Calu3 (cell line): ENCODE measurements around the gene FAM204A. TPM values are rescaled to one million over a fixed set of nuclear protein-coding genes. Genes with fewer than 3 reads are reported as not detected.

Experiments
- BruUV-seq: library from RNA; stranded (reverse); fragments of 400-500 nt; replicated peaks from 2 replicates; lab custom pipeline; 2021; lab: Mats Ljungman, UMichigan
- CTCF ChIA-PET: fragments of 300-600 bp; sonication (Branson Sonifier 250); formaldehyde crosslinking; loops from one replicate; lab custom pipeline; 2022; ENCODE audit warnings: antibody characterized with exemption; lab: Charles Lee
- DNase-seq: peaks from one replicate; pipeline ENCODE4 v3.0.0; 2022
- H3K27ac Mint-ChIP-seq: one replicate; pipeline ENCODE4 v1.8.0; 2022; ENCODE audit warnings: mixed read lengths; ENCODE audit not compliant: unreplicated experiment
- H3K27me3 Mint-ChIP-seq: one replicate; pipeline ENCODE4 v1.8.0; 2022; ENCODE audit warnings: mixed read lengths; ENCODE audit not compliant: unreplicated experiment
- H3K36me3 Mint-ChIP-seq: one replicate; pipeline ENCODE4 v1.8.0; 2022; ENCODE audit warnings: mild to moderate bottlenecking, moderate library complexity, mixed read lengths; ENCODE audit not compliant: insufficient read depth, unreplicated experiment
- H3K4me1 Mint-ChIP-seq: one replicate; pipeline ENCODE4 v1.8.0; 2022; ENCODE audit warnings: mild to moderate bottlenecking, low read depth, mixed read lengths; ENCODE audit not compliant: unreplicated experiment
- H3K4me3 Mint-ChIP-seq: one replicate; pipeline ENCODE4 v1.8.0; 2022; ENCODE audit warnings: mild to moderate bottlenecking, low read depth, moderate library complexity, mixed read lengths; ENCODE audit not compliant: unreplicated experiment
- H3K9me3 Mint-ChIP-seq: one replicate; pipeline ENCODE4 v1.8.0; 2022; ENCODE audit warnings: low read depth, mixed read lengths; ENCODE audit not compliant: unreplicated experiment
- intact Hi-C: fragments of 100-400 bp; cut with micrococcal nuclease; formaldehyde crosslinking; loops from one replicate; pipeline ENCODE4 v1.10.0; 2022; ENCODE audit not compliant: unreplicated experiment
- total RNA-seq: library from RNA; stranded (reverse); gene quantifications from 2 replicates; pipeline ENCODE4 v1.2.3, GENCODE V29; 2022
- TF ChIP-seq, protein P1 (sequence below): fragments of 200-600 bp; IDR thresholded peaks from one replicate; pipeline ENCODE4 v1.8.0; 2022; ENCODE audit warnings: antibody characterized with exemption; ENCODE audit not compliant: unreplicated experiment

FAM204A gene
- total RNA-seq, 1 experiment from 2014 or later: 34.0 TPM

- TF ChIP-seq, protein P1, sequence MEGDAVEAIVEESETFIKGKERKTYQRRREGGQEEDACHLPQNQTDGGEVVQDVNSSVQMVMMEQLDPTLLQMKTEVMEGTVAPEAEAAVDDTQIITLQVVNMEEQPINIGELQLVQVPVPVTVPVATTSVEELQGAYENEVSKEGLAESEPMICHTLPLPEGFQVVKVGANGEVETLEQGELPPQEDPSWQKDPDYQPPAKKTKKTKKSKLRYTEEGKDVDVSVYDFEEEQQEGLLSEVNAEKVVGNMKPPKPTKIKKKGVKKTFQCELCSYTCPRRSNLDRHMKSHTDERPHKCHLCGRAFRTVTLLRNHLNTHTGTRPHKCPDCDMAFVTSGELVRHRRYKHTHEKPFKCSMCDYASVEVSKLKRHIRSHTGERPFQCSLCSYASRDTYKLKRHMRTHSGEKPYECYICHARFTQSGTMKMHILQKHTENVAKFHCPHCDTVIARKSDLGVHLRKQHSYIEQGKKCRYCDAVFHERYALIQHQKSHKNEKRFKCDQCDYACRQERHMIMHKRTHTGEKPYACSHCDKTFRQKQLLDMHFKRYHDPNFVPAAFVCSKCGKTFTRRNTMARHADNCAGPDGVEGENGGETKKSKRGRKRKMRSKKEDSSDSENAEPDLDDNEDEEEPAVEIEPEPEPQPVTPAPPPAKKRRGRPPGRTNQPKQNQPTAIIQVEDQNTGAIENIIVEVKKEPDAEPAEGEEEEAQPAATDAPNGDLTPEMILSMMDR: no peak
- H3K27me3 Mint-ChIP-seq: peaks cover 58% of the 10 kb centered on the region
- no peaks in the 10 kb centered on the region for H3K36me3 Mint-ChIP-seq
- no TSS peak for BruUV-seq
- no peak overlapping the region for H3K4me3 Mint-ChIP-seq
- H3K4me1 Mint-ChIP-seq: no peaks in the 10 kb centered on the region
- intact Hi-C loops: no loop called here
- CTCF ChIA-PET: no interaction called here
- no peak overlapping the region for H3K27ac Mint-ChIP-seq
- DNase-seq: no peak
- no peaks in the 10 kb centered on the region for H3K9me3 Mint-ChIP-seq
Observed at GRCh38 chr10:118255355-118255754, 86.8 kb downstream of the FAM204A start.

DNA sequence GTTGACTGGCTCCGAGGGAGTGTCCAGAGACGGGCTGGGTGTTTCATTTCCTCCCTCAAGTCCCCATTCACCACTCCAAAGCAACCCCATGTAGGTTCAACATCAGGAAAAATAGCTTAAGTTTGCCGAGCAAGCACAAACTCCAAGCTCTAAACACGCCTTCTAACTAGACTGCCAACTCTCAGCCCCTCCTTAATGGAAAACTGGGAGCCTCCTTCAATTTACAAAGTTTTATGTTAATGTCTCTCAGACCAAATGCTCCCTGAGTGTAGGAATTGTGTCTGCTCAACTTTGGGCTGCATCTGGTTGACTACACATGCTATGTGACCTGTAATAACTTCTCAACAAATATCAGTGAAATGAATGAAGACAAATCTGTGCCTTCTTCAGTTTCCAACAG, 87.5 kb downstream of the FAM204A start:
- TF ChIP-seq, protein P1: no peak
- CTCF ChIA-PET: no interaction called here

GRCh38 chr10:118253397-118253796, 88.7 kb downstream of the FAM204A start:
- Mint-ChIP-seq H3K9me3 (no peaks in the 10 kb centered on the region), H3K27me3 (peaks cover 58% of the 10 kb centered on the region), H3K4me1 (no peaks in the 10 kb centered on the region), H3K27ac (no peak overlapping the region), H3K4me3 (no peak overlapping the region), H3K36me3 (no peaks in the 10 kb centered on the region)
- DNase-seq: no peak
- CTCF ChIA-PET: no interaction called here
- no TSS peak for BruUV-seq
- TF ChIP-seq, protein P1: no peak
- intact Hi-C loops: no loop called here

More for the DNA sequence above, 87.5 kb downstream of the FAM204A start:
- Mint-ChIP-seq H3K27ac (no peak overlapping the region), H3K4me1 (no peaks in the 10 kb centered on the region), H3K4me3 (no peak overlapping the region), H3K9me3 (no peaks in the 10 kb centered on the region), H3K27me3 (peaks cover 58% of the 10 kb centered on the region), H3K36me3 (no peaks in the 10 kb centered on the region)
- intact Hi-C loops: no loop called here
- no TSS peak for BruUV-seq
- DNase-seq: no peak

DNA sequence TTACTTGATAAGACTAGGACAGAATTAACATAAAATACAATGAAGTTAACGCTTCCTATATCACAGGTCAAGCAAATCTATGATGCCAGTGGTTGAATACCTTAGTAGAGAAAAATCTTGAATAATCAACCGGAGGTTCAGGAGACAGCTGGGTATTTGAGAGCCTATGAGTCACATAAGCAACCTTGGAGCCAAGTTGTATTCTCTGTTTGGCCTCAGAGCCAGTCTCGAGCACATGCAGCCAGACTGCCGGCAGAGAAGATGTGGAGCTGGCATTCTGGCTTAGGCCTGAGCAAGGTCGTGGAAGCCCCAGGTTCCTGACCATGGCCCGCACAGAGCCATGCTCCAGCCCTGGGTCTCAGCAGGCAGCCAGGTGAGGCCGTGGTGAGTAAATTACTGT, 90.3 kb downstream of the FAM204A start:
- Mint-ChIP-seq H3K4me3 (no peak overlapping the region), H3K27me3 (peaks cover 67% of the 10 kb centered on the region), H3K36me3 (no peaks in the 10 kb centered on the region), H3K27ac (no peak overlapping the region), H3K4me1 (no peaks in the 10 kb centered on the region), H3K9me3 (no peaks in the 10 kb centered on the region)
- no peak for DNase-seq
- TF ChIP-seq, protein P1: no peak
- BruUV-seq: no TSS peak
- intact Hi-C loops: no loop called here
- CTCF ChIA-PET: no interaction called here
